Mesodermal cell (in vitro differentiated cells): ENCODE data around the gene DNAH7.

Experiments
- H3K27ac ChIP-seq: 2 replicates; pipeline ENCODE4 v1.7.0; 2013; ENCODE audit warnings: mild to moderate bottlenecking, low read depth, low read length, moderate library complexity; ENCODE audit not compliant: severe bottlenecking
- H3K36me3 ChIP-seq: 2 replicates; pipeline ENCODE4 v1.7.1; 2013; ENCODE audit warnings: mild to moderate bottlenecking, low read length, moderate library complexity; ENCODE audit not compliant: control insufficient read depth, insufficient read depth
- H3K4me1 ChIP-seq: one replicate; pipeline ENCODE4 v1.7.1; 2013; ENCODE audit warnings: mild to moderate bottlenecking, low read length; ENCODE audit not compliant: insufficient read depth, control insufficient read depth, poor library complexity, severe bottlenecking
- H3K4me3 ChIP-seq: 2 replicates; pipeline ENCODE4 v1.7.0; 2013; ENCODE audit warnings: low read length, control low read depth, mild to moderate bottlenecking; ENCODE audit not compliant: insufficient read depth, poor library complexity, severe bottlenecking; ENCODE audit errors: extremely low read depth
- H3K9me3 ChIP-seq: 2 replicates; pipeline ENCODE4 v1.7.1; 2013; ENCODE audit warnings: mild to moderate bottlenecking, low read length, moderate library complexity; ENCODE audit not compliant: control insufficient read depth
- WGBS, 2 experiments: methylation state at CpG; one replicate each; pipeline ENCODE4 v1.1.5; 2013; ENCODE audit warnings: missing lambda C conversion rate in 2 of 2; ENCODE audit not compliant: insufficient coverage in 2 of 2; 5-methylcytosine and 5-hydroxymethylcytosine counted together

DNAH7 gene

GRCh38 chr2:195863564-195863963, 205.1 kb downstream of the DNAH7 start:
- H3K27ac ChIP-seq, result no peak overlapping the region
- no peak overlapping the region for H3K4me3 ChIP-seq
- 67 to 93% methylated on average over 3 of the region's 4 CpGs for WGBS, 2 experiments
- no peaks in the 10 kb centered on the region for H3K36me3 ChIP-seq
- no peaks in the 10 kb centered on the region for H3K9me3 ChIP-seq
- no peaks in the 10 kb centered on the region for H3K4me1 ChIP-seq

- H3K36me3 ChIP-seq, result no peaks in the 10 kb centered on the region
- H3K27ac ChIP-seq, result no peak overlapping the region
- no peak overlapping the region for H3K4me3 ChIP-seq
- no peaks in the 10 kb centered on the region for H3K9me3 ChIP-seq
- no peaks in the 10 kb centered on the region for H3K4me1 ChIP-seq
- WGBS, 2 experiments, result 86 to 100% methylated on average over 1 to 2 of the region's 3 CpGs
Observed at GRCh38 chr2:195863121-195863520, 205.5 kb downstream of the DNAH7 start.

DNA sequence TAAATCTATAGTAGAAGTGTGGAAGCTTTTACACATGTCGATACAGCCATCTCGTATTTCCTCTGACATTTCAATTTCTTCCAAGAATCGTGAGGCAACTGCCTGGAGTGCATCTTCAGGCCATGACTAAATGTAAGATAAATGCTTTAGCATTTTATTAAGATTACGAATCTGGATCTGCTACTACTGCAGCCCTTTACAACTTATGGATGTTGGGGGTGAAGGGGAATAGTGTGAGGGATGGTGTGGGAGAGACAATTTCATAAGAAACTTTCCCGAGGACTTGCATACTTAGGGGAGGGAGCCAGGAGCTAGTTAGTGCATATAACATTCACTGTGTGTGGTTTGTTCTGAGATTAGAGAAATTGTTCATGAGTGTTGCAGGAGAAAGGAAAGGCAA, 206.8 kb downstream of the DNAH7 start:
- Histone ChIP-seq H3K4me1 (no peaks in the 10 kb centered on the region), H3K4me3 (no peak overlapping the region), H3K9me3 (no peaks in the 10 kb centered on the region), H3K36me3 (no peaks in the 10 kb centered on the region), H3K27ac (no peak overlapping the region)
- WGBS, 2 experiments, result 95 to 100% methylated on average over 2 to 5 of the region's 5 CpGs

- no peaks in the 10 kb centered on the region for H3K9me3 ChIP-seq
- H3K36me3 ChIP-seq, result no peaks in the 10 kb centered on the region
- WGBS, 2 experiments, result 60 to 90% methylated on average over 1 to 2 of the region's 2 CpGs
- H3K4me3 ChIP-seq, result no peak overlapping the region
- H3K27ac ChIP-seq, result no peak overlapping the region
- no peaks in the 10 kb centered on the region for H3K4me1 ChIP-seq
Observed at GRCh38 chr2:195859513-195859912, 209.1 kb downstream of the DNAH7 start.

DNA sequence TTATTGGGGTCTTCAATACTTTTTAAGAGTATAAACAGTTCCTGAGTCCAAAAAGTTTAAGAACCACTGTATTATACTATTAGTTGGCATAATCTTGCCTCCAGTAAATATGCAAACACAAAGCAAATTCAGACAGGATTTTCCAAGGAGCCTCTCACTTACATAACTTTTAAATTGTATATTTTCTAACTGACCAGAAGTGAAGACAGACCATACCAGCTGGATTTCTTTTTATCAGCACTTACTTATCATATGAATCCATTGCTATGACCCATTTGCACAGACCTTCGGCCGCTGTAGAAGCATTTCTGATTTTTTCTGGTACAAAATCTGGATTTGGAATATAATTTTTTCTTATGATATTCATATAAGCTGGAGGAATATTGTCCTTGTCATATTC, 211.5 kb downstream of the DNAH7 start:
- H3K4me1 ChIP-seq, result no peaks in the 10 kb centered on the region
- no peak overlapping the region for H3K4me3 ChIP-seq
- H3K36me3 ChIP-seq, result no peaks in the 10 kb centered on the region
- no CpG with 5 or more reads among the region's 2 CpGs for WGBS, 2 experiments
- H3K27ac ChIP-seq, result no peak overlapping the region
- H3K9me3 ChIP-seq, result no peaks in the 10 kb centered on the region

- WGBS, 2 experiments, result 77 to 84% methylated on average over 3 of the region's 3 CpGs
- H3K27ac ChIP-seq, result no peak overlapping the region
Observed at GRCh38 chr2:195850764-195851163, 217.9 kb downstream of the DNAH7 start.

GRCh38 chr2:195848119-195848899, 220.3 kb downstream of the DNAH7 start:
- no peak overlapping the region for H3K4me3 ChIP-seq
- H3K27ac ChIP-seq, result no peak overlapping the region
- no peaks in the 10 kb centered on the region for H3K9me3 ChIP-seq
- H3K4me1 ChIP-seq, result no peaks in the 10 kb centered on the region
- 84 to 91% methylated on average over 2 to 3 of the region's 4 CpGs for WGBS, 2 experiments
- no peaks in the 10 kb centered on the region for H3K36me3 ChIP-seq

More at GRCh38 chr2:195850764-195851163, 217.9 kb downstream of the DNAH7 start:
- H3K4me3 ChIP-seq, result no peak overlapping the region
- no peaks in the 10 kb centered on the region for H3K4me1 ChIP-seq
- no peaks in the 10 kb centered on the region for H3K9me3 ChIP-seq
- no peaks in the 10 kb centered on the region for H3K36me3 ChIP-seq

DNA sequence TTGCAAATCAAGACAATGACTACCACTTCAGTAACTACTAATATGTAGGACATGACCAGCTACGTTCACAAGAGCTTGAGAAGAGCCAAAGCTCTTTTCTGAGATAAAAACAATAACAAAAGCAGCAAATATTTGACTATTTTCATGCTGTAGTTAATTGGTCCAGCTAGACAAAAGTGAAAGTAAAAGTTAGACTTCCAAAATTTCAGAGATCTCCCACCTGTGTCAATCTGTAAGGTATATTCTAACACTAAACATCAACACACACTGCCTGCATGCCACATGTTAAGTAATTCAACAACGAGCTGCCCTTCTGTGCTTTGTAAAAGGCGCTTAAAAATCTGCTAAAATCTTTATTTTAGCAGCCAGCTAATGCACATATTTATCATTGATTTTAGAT, 225.7 kb downstream of the DNAH7 start:
- Histone ChIP-seq H3K9me3 (no peaks in the 10 kb centered on the region), H3K27ac (no peak overlapping the region), H3K4me1 (no peaks in the 10 kb centered on the region), H3K4me3 (no peak overlapping the region), H3K36me3 (no peaks in the 10 kb centered on the region)
- 100% methylated on average over 1 of the region's 3 CpGs; no CpG with 5 or more reads in 1 of the 2 experiments for WGBS, 2 experiments

- Histone ChIP-seq H3K27ac (no peak overlapping the region), H3K4me3 (no peak overlapping the region), H3K9me3 (no peaks in the 10 kb centered on the region), H3K4me1 (no peaks in the 10 kb centered on the region), H3K36me3 (no peaks in the 10 kb centered on the region)
- no CpG with 5 or more reads among the region's 1 CpG for WGBS, 2 experiments
Observed at GRCh38 chr2:195838002-195838401, 230.6 kb downstream of the DNAH7 start.

DNA sequence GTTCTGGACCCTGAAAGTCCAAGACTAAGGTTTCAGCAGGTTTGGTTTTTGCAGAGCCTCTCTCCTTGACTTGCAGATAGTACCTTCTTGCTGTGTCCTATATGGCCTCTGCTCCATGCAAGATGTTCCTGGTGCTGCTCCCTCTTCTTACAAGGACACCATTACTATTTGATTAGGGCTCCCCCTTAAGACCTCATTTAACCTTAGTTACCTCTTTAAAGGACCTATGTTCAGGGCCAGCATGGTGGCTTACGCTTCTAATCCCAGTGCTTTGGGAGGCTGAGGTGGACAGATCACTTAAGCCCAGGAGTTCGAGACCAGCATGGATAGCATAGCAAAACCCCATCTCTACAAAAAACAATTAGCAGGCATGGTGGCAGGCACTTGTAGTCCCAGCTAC, 232.6 kb downstream of the DNAH7 start:
- H3K9me3 ChIP-seq, result no peaks in the 10 kb centered on the region
- 63 to 90% methylated on average over 1 to 2 of the region's 2 CpGs for WGBS, 2 experiments

GRCh38 chr2:195834836-195835235, 233.8 kb downstream of the DNAH7 start:
- no peaks in the 10 kb centered on the region for H3K36me3 ChIP-seq
- no peaks in the 10 kb centered on the region for H3K4me1 ChIP-seq
- WGBS, 2 experiments, result no CpG with 5 or more reads among the region's 1 CpG
- no peaks in the 10 kb centered on the region for H3K9me3 ChIP-seq
- H3K27ac ChIP-seq, result no peak overlapping the region
- H3K4me3 ChIP-seq, result no peak overlapping the region

More for the DNA sequence above, 232.6 kb downstream of the DNAH7 start:
- H3K27ac ChIP-seq, result no peak overlapping the region
- no peaks in the 10 kb centered on the region for H3K36me3 ChIP-seq
- no peak overlapping the region for H3K4me3 ChIP-seq
- H3K4me1 ChIP-seq, result no peaks in the 10 kb centered on the region
